ENCODE measurements around the gene CFAP46.
"Not testable (repeated sequence)": the region's sequence is repeated elsewhere in the genome, so short reads cannot be mapped to it uniquely, and the experiment has no call there.

Gene CFAP46

DNA sequence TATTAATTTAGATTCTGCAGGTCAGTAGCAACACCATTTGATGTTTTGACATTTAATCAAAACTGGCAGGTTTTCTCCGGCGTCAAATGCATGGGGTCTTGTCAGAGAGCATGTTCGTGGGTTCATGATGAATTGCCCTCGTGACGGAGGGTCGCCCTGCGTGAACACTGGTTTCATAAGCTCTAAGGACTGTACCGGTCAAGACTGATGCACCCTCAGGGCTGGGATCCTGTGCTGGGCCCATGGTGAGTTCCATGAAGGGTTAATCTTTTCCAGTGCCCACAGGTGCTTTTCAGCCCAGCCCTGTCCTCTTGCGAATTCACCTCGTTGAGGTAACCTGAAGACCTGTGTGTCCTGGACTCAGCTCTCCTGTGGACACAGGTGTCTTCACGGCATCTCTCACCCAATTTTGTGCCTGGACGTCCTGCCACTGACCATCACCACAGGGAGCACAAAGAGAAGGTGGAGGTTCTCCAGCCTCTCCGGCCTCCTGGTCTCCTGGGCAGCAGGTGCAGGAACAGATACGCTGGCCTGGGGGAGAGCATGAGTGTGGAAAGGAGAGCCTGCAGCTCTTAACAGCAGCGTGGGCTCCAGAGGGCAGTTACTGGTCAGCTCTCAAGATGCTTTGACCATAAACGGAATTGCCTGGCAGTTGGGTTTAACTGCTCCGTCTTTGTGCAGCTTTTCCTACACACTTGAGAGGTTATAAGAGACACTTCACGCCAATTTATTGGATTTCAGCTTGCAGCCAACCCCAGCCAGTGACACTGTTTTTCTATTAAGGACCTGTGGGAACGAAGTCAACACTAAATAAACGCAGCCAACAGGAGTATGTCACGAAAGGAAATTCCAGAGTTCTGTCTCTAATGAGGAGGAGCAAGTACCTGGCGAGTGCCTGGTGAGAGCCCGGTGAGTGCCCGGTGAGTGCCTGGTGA lies 37.4 kb upstream of the CFAP46 start:
- no peak for DNase-seq

DNA sequence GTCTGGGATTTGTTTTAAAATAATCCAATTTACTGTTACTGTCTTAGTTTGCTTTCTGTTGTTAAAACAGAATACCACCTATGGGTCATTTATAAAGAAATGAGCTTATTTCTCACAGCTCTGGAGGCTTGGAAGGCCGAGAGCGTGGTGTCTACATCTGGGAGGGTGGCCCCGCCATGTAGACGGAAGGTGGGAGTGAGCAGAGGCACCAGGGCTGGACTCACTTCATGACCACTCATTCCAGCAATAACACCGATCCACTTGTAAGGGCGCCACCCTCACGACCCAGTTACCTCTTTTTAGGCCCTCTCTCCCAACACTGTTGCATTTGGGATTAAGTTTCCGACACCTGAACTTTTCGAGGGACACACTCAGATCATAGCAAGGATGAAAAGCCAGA lies 36.2 kb upstream of the CFAP46 start:
- DNase-seq, result no peak

- DNase-seq, result no peak
These were observed 35.4 kb upstream of the CFAP46 start for GRCh38 chr10:132977807-132978206.

DNA sequence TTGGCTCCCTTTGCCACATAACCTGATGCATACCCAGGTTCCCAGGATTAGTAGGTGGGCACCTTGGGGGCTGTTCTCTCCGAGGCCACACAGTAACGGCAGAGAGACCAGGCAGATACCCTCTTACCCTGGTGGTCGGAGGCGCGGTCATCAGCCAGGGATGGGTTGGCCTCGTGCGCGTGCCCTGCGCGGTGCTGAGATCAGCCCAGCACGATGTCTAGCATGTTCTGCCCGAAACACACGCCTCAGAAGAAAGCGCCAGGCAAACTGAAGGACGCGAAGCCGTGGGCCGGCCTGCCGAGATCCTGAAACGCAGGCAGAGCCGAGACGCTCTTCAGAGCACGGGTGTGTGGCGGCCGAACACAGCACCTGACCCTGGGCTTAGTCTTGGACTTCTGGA lies 34.7 kb upstream of the CFAP46 start:
- DNase-seq, result no peak

GRCh38 chr10:132975831-132976682 lies 33.7 kb upstream of the CFAP46 start:
- no peak for DNase-seq

GRCh38 chr10:132974886-132975830 lies 32.8 kb upstream of the CFAP46 start:
- DNase-seq, result no peak

- DNase-seq, result no peak
These were observed 32.0 kb upstream of the CFAP46 start for GRCh38 chr10:132974249-132974796.

- no peak for DNase-seq
These were observed 31.5 kb upstream of the CFAP46 start for GRCh38 chr10:132973903-132974241.

DNA sequence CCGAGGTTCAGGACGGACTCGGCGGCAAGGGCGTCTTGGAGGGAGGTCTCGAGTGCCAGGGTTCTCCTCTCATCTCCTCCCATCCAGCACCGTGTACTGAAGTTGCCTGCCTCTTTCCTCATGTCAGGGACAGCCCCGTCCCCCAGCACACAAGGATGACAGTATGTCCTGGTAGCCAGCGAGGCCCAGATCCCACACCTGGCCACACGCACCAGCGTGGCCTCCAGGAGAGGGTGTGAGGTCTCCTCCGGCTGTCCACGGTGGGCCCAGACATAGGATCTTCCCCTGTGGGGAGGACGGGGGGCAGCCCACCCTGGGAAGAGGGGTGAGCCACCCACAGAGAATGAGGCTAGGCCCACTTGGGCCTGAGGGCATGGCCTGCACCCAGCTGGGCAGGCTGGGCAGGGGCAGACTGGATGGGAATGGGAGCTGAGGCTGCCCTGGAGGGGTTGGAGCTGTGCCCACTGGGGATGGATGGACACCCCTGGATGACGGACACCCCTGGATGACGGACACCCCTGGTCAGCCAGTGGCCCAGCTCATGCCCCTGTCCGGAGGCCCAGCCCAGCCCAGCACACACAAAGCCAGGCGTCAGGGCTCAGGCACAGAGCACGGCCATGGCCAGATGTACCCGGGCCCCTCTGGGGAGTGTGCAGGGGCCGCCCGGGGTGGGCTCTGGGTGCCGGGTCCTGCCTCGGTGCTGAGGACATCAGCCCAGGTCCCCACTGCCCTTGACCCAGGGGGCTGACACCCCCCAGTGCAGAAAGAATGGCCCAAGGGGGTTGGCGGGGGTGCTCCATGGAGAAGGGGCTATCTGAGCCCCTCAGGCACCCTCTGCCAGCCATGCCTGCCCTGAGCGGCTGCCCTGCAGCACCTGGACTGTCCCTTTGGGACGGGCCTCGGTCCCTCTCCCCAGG lies 30.9 kb upstream of the CFAP46 start:
- no peak for DNase-seq

DNA sequence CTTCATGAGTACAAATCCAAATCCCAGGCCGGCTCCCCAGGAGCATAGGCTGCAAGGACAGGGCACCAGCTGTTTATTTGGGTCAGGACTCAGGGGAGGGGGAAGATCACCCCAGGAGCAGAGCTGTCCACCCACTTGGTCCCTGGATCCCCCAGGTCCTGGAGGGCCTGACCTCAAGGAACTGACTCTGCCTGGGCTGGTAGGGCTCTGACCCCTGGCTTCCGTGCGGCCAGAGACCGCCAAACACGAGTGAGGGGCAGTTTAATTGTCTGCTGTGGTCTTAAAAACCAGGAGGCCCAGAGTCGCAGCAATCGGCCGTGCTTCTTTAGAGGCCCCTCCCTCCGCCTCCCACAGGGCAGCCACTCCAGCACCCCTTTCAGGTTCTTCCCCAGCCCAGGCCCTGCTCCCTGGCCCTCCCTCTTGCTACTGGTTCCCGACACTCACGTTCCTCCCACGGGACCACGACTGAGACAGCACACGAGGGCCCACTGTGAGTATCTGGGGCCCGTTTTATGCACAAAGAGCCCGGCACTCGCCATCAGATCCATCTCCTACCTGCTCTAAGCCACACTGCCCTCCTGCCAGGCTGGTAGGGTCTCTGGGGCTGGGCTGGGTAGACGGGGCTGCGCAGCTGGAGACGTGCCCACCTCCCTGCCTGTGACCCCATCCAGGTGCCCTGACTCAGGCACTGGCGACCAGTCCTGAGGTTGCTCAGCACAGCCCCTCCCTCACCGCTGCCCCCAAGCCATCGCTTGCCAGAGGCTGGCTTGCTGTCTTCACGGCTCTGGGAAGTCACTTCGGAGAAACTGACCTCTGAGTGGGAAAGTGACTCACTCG lies 30.0 kb upstream of the CFAP46 start:
- no peak for DNase-seq

- DNase-seq, result no peak
These were observed 29.2 kb upstream of the CFAP46 start for GRCh38 chr10:132971448-132972148.

- no peak for DNase-seq
These were observed 28.5 kb upstream of the CFAP46 start for GRCh38 chr10:132970641-132971438.

GRCh38 chr10:132967540-132967939 lies 25.2 kb upstream of the CFAP46 start:
- no peak for DNase-seq

GRCh38 chr10:132965411-132966057 lies 23.2 kb upstream of the CFAP46 start:
- no peak for DNase-seq

DNA sequence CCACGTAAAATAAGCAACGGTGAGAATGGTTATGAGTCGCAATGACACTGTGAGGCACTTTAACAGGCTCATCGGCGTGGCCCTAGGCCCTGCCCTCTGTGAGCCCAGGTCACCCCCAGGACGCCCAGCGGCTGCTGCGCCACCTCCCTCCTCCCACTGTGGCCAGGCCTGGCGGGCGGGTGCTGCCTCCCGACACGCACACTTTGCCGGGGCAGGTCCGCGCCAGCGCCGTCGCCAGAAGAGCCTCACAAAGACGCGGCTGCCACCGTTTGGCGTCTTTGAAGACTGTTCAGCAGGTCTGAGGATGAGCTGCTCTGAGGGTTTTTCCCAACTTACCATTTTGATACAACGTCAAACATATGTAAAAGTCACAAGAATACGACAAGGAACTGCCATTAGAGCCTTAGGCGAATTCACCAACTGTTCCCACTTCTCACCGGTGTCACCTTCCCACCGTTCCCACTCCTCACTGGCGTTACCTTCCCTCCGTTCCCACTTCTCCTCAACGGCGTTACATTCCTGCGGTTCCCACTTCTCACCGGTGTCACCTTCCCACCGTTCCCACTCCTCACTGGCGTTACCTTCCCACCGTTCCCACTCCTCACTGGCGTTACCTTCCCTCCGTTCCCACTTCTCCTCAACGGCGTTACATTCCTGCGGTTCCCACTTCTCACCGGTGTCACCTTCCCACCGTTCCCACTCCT lies 22.5 kb upstream of the CFAP46 start:
- DNase-seq, result not testable (repeated sequence)

- DNase-seq, result no peak
These were observed 21.9 kb upstream of the CFAP46 start for GRCh38 chr10:132964231-132964630.

DNA sequence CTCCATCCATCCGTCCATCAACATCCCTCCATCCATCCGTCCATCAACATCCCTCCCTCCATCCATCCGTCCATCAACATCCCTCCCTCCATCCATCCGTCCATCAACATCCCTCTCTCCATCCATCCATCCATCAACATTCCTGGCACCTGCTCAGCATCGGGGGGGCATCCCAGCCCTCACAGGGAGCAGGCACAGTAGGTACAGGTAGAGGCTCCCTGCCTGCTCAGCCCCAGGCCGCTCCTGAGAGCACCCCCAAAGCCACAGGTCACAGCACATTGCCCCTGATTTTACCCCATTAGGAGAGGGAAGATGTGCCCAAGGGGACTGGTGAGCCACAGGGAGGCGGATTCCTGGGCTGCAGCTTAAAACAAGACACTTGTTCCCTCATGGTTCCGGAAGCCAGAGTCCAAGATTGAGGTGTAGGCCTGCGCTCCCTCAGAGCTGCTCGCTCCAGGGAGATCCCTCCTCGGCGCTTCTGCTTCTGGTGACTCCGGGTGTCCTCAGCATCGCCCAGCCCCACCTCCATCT lies 21.1 kb upstream of the CFAP46 start:
- DNase-seq, result no peak

All from GOT3 (cell line).